ENCODE results near the gene TFCP2L1.

TFCP2L1 gene

DNA sequence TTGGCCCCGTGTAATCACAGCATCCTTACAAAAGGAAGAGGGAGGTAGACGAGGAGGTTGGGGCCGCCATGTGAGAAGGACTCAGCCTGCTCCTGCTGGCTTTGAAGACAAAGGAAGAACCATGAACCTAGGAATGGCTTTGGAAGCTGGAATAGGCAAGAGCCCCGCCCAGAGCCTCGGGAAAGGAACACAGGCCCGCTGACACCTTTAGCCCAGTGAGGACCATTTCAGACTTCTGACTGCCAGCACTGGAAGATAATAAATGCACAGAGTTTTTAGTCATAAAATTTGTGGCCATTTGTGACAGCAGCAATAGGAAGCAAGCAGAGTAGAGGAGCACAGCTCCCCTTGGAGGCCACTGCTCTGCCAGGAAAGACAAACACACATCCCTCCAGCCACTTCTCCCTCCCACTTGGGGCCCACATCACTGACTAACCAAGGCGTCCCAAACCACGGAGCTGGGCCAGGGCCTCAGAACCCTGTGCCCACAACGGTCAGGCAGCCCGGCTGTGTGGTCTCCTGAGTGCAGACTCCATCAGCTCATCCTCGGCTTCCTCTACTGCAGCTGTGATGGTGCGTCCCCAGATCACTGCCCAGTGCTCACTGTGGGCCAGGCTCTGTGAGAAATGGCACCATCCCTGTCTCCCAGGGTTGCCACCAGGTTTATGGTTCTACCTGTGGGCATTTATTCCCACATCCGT lies 39.7 kb downstream of the TFCP2L1 start:
- FAIRE-seq = no peak
- TF ChIP-seq POLR2AphosphoS5 (IDR thresholded peaks at IDR 0.05; ENCODE audit: low read depth, low read length) (no peak), TAF1 (IDR thresholded peaks at IDR 0.05; ENCODE audit: borderline replicate concordance, low read depth, low read length) (no peak), POLR2A (IDR thresholded peaks at IDR 0.05; ENCODE audit: low read depth, low read length) (no peak)
- no peak for DNase-seq (ENCODE audit: insufficient read length)

GRCh38 chr2:121244616-121245015 lies 40.4 kb downstream of the TFCP2L1 start:
- DNase-seq (ENCODE audit: insufficient read length) (no peak), FAIRE-seq (no peak)
- TF ChIP-seq POLR2A (IDR thresholded peaks at IDR 0.05; ENCODE audit: low read depth, low read length) (no peak), TAF1 (IDR thresholded peaks at IDR 0.05; ENCODE audit: borderline replicate concordance, low read depth, low read length) (no peak), POLR2AphosphoS5 (IDR thresholded peaks at IDR 0.05; ENCODE audit: low read depth, low read length) (no peak)

- FAIRE-seq (no peak), DNase-seq (ENCODE audit: insufficient read length) (no peak)
- no peak for TF ChIP-seq TAF1 (IDR thresholded peaks at IDR 0.05; ENCODE audit: borderline replicate concordance, low read depth, low read length)
- TF ChIP-seq POLR2AphosphoS5 (IDR thresholded peaks at IDR 0.05; ENCODE audit: low read depth, low read length) = no peak
- TF ChIP-seq POLR2A (IDR thresholded peaks at IDR 0.05; ENCODE audit: low read depth, low read length) = no peak
Measured at GRCh38 chr2:121243821-121244460, 41.1 kb downstream of the TFCP2L1 start.

- FAIRE-seq = no peak
- TF ChIP-seq POLR2A (IDR thresholded peaks at IDR 0.05; ENCODE audit: low read depth, low read length) (no peak), POLR2AphosphoS5 (IDR thresholded peaks at IDR 0.05; ENCODE audit: low read depth, low read length) (no peak), TAF1 (IDR thresholded peaks at IDR 0.05; ENCODE audit: borderline replicate concordance, low read depth, low read length) (no peak)
- no peak for DNase-seq (ENCODE audit: insufficient read length)
Measured at GRCh38 chr2:121242976-121243375, 42.0 kb downstream of the TFCP2L1 start.

- DNase-seq (ENCODE audit: insufficient read length) (no peak), FAIRE-seq (no peak)
- no peak for TF ChIP-seq TAF1 (IDR thresholded peaks at IDR 0.05; ENCODE audit: borderline replicate concordance, low read depth, low read length)
- TF ChIP-seq POLR2AphosphoS5 (IDR thresholded peaks at IDR 0.05; ENCODE audit: low read depth, low read length) = no peak
- no peak for TF ChIP-seq POLR2A (IDR thresholded peaks at IDR 0.05; ENCODE audit: low read depth, low read length)
Measured at GRCh38 chr2:121242175-121242875, 42.7 kb downstream of the TFCP2L1 start.

- TF ChIP-seq TAF1 (IDR thresholded peaks at IDR 0.05; ENCODE audit: borderline replicate concordance, low read depth, low read length) = no peak
- no peak for TF ChIP-seq POLR2AphosphoS5 (IDR thresholded peaks at IDR 0.05; ENCODE audit: low read depth, low read length)
- TF ChIP-seq POLR2A (IDR thresholded peaks at IDR 0.05; ENCODE audit: low read depth, low read length) = no peak
- FAIRE-seq = no peak
- DNase-seq (ENCODE audit: insufficient read length) = no peak
Measured at GRCh38 chr2:121241466-121241865, 43.5 kb downstream of the TFCP2L1 start.

DNA sequence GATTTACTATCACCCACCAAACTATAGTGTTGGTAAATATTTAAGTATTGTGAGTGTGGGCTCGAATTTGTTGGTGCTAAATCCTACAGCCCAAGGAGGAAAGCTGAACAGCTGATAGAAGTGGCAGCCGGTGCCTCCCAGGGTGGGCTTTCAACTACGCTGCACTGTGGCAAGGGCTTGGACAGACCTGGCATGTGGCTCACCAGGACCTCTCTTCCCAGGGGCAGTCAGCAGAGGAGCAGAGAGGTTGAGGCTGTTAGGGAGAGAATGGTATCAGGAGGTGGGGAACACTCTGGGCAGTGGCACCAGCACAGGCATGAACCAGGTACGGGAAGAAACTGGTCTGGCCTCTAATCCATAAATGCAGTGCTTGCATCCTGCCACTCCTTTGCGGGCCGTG lies 44.6 kb downstream of the TFCP2L1 start:
- TF ChIP-seq POLR2A (IDR thresholded peaks at IDR 0.05; ENCODE audit: low read depth, low read length) (no peak), TAF1 (IDR thresholded peaks at IDR 0.05; ENCODE audit: borderline replicate concordance, low read depth, low read length) (no peak), POLR2AphosphoS5 (IDR thresholded peaks at IDR 0.05; ENCODE audit: low read depth, low read length) (no peak)
- DNase-seq (ENCODE audit: insufficient read length) = no peak

GRCh38 chr2:121239969-121240368 lies 45.0 kb downstream of the TFCP2L1 start:
- DNase-seq (ENCODE audit: insufficient read length) = no peak
- TF ChIP-seq POLR2A (IDR thresholded peaks at IDR 0.05; ENCODE audit: low read depth, low read length) = no peak
- no peak for TF ChIP-seq POLR2AphosphoS5 (IDR thresholded peaks at IDR 0.05; ENCODE audit: low read depth, low read length)
- TF ChIP-seq TAF1 (IDR thresholded peaks at IDR 0.05; ENCODE audit: borderline replicate concordance, low read depth, low read length) = no peak
- no peak for FAIRE-seq

More for the DNA sequence above, 44.6 kb downstream of the TFCP2L1 start:
- FAIRE-seq = no peak

DNA sequence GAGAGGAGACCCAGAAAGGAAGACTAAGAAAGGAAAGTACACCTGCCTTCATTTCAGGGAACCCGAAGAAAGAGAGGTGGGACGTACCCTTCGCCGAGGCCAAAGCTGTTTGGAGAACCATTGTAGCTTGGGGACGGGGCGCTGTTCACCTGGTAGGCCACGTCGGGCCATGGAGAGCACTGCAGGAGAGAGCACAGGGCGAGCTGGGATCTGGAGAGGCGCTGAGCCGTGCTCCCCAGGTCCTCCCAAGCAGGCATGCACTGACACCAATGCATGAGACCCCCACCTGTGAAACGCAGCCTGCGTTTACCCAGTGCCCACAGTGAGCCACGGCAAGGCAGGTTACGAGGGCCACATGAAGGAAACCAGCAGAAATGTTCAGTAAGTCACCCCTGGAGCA lies 45.5 kb downstream of the TFCP2L1 start:
- DNase-seq (ENCODE audit: insufficient read length) = no peak
- TF ChIP-seq POLR2A (IDR thresholded peaks at IDR 0.05; ENCODE audit: low read depth, low read length) = no peak
- no peak for TF ChIP-seq TAF1 (IDR thresholded peaks at IDR 0.05; ENCODE audit: borderline replicate concordance, low read depth, low read length)
- FAIRE-seq = no peak

- TF ChIP-seq POLR2AphosphoS5 (IDR thresholded peaks at IDR 0.05; ENCODE audit: low read depth, low read length) = no peak
- TF ChIP-seq POLR2A (IDR thresholded peaks at IDR 0.05; ENCODE audit: low read depth, low read length) = no peak
- no peak for TF ChIP-seq TAF1 (IDR thresholded peaks at IDR 0.05; ENCODE audit: borderline replicate concordance, low read depth, low read length)
- FAIRE-seq = no peak
Measured at GRCh38 chr2:121238828-121239227, 46.2 kb downstream of the TFCP2L1 start.

DNA sequence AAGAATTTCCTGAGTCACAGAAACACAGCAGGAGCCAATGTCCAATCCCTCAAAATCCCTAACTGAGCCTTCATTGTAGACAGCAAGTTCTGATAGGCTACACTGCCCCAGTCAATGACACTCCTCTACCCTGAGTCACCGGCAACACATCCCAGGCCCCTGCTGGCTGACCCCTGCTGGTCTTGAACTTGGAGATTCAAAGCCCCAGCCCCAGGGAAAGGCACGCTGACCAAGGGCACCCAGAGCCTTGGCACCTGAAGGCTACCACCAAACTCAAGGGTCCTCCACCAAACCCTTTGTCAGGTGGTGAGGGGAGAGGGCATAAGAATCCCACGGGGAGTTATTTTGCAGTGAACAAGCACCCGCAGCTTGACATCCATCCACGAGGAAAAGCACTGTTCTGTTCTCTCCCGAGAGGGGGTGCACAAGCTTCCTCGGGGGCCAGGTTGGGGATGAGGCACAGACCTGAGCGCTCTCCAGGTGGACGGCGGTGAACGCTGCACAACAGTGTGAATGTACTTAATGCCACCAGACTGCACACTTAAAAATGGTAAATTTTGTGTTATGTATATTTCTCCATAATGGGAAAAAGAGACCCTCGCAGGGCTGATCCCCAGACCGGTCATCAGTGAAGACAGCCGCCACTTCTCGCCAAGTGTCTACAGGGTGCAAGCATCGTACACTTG lies 46.9 kb downstream of the TFCP2L1 start:
- TF ChIP-seq POLR2A (IDR thresholded peaks at IDR 0.05; ENCODE audit: low read depth, low read length) (no peak), POLR2AphosphoS5 (IDR thresholded peaks at IDR 0.05; ENCODE audit: low read depth, low read length) (no peak), TAF1 (IDR thresholded peaks at IDR 0.05; ENCODE audit: borderline replicate concordance, low read depth, low read length) (no peak)
- FAIRE-seq = no peak
- no peak for DNase-seq (ENCODE audit: insufficient read length)

More at GRCh38 chr2:121238828-121239227, 46.2 kb downstream of the TFCP2L1 start:
- DNase-seq (ENCODE audit: insufficient read length) = no peak
